Activated CD4-positive, alpha-beta T cell treated with anti-CD3 and anti-CD28 coated beads, Interleukin-2, amount 50 U/mL, for 48 hours (primary cell): Measurements from ENCODE around the gene SENP6.

Experiments used
- DNase-seq, 2 experiments: peaks; one replicate each; pipeline ENCODE4 v3.0.0-alpha.2; 2020

The SENP6 gene

GRCh38 chr6:75748743-75749538 is 147.3 kb downstream of the SENP6 start, which contains the start of gene MYO6:
MYO6 (plus strand) TSS chr6:75749239; CDS start chr6:75817548, 68,309 bp downstream.
- DNase-seq: peak; percentile 28 to 47

GRCh38 chr6:75751443-75751842 is 149.8 kb downstream of the SENP6 start:
- DNase-seq: no peak

- DNase-seq: no peak
These were observed 150.7 kb downstream of the SENP6 start for GRCh38 chr6:75752365-75752764.

DNA sequence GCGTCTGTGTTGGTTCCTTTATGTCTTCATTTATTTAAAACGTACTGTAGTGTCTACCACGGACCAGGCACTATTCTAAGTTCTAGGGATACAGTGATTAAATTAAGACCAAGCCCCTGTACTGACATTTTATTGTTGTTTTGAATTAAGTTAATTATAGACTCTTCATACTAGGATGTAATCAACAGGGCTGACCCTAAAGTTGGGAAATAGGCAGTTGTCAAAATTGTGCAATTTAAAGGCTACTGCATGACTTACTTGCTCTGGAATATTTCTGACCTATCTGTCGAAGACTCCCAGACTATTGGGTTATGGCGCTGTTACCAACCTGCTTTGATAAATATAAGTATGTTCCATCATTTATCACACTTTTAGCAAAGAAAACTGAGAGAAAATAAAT is 154.0 kb downstream of the SENP6 start:
- no peak for DNase-seq

DNA sequence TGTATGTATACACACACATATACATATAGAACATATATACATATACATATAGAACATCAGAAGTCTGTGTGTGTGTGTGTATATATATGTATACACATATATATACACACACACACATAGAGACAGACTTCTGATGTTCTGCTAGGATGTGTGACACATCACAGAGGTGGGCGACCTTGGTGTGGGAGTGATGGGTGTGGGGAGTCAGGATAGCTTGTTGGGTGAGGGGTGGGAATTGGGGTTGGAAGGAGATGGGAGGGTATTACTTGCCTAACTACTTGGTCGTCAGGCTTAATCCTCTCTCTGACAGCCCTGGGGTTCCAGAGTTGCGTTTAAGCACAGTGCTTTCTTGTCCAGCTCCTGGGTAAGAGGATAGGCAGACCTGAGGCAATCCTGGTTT is 155.6 kb downstream of the SENP6 start:
- no peak for DNase-seq

DNA sequence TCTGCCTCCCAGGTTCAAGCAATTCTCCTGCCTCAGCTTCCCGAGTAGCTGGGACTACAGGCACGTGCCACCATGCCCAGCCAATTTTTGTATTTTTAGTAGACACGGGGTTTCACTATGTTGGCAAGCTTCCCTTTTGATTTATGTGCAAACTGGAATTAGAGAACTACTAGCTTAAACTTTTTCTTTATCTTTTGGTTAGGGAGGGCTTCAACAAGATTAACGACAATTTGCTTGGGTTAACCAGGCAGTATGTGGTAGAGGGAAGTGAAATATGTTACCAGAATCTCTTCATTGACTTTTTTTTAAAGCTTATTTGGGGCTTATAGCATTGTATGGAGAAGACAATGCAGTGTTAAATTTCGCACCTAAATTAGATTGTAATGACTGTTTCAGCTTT is 156.4 kb downstream of the SENP6 start:
- no peak for DNase-seq

- DNase-seq: no peak
These were observed 157.5 kb downstream of the SENP6 start for GRCh38 chr6:75759207-75759606.

- no peak for DNase-seq
These were observed 158.6 kb downstream of the SENP6 start for GRCh38 chr6:75760320-75760719.

- no peak for DNase-seq
These were observed 159.8 kb downstream of the SENP6 start for GRCh38 chr6:75761489-75761888.

DNA sequence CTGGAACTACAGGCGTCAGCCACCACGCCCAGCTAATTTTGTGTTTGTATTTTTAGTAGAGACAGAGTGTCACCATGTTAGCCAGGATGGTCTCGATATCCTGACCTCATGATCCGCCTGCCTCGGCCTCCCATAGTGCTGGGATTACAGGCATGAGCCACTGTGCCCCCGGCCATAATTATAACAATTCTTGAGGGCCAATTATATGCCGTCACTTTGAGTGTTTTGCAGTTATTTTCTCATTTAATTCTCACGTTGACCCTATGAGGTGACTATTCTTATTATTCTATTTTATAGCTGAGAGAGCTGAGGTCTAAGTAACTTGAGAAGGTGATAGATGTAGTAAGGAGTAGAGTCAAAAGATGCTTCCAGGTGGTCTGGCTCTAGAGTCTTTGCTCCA is 160.4 kb downstream of the SENP6 start:
- DNase-seq: no peak

- no peak for DNase-seq
These were observed 164.7 kb downstream of the SENP6 start for GRCh38 chr6:75766387-75766786.
